GM23338 (cell line): ENCODE measurements around the gene PAX9. TPM values are rescaled to one million over a fixed set of nuclear protein-coding genes. Genes with fewer than 3 reads are reported as not detected.
A peak's percentile ranks its signal among the peaks of the same experiment; 100 is the strongest.

Experiments used
- ATAC-seq: fragments of 200-7000 bp; cut with Tn5 transposase; 3 replicates; pipeline ENCODE4 v1.9.1; 2020
- DNase-seq: peaks from one replicate; pipeline ENCODE4 v3.0.0-alpha.2; 2015; ENCODE audit warnings: low spot score
- H2AFZ ChIP-seq: fragments of 200-600 bp; sonication (generic); 2 replicates; pipeline ENCODE4 v1.8.0; 2016; ENCODE audit warnings: antibody characterized with exemption, mild to moderate bottlenecking, moderate library complexity
- H3F3A ChIP-seq: fragments of 200-600 bp; sonication (generic); replicated peaks from 2 replicates; pipeline ENCODE4 v1.8.0; 2017; ENCODE audit warnings: antibody characterized with exemption, mixed run types, low read depth
- H3K27ac ChIP-seq: fragments of 200-600 bp; sonication (generic); 2 replicates; pipeline ENCODE4 v1.6.1; 2016; ENCODE audit warnings: low read depth
- H3K27me3 ChIP-seq: fragments of 200-600 bp; sonication (generic); 2 replicates; pipeline ENCODE4 v1.8.0; 2016; ENCODE audit warnings: mild to moderate bottlenecking, mixed run types, moderate library complexity; ENCODE audit not compliant: insufficient read depth
- H3K36me3 ChIP-seq: fragments of 200-600 bp; sonication (generic); 2 replicates; pipeline ENCODE4 v1.8.0; 2016; ENCODE audit warnings: mild to moderate bottlenecking; ENCODE audit not compliant: insufficient read depth
- H3K4me1 ChIP-seq: fragments of 200-600 bp; sonication (generic); 2 replicates; pipeline ENCODE4 v1.8.0; 2016; ENCODE audit warnings: mild to moderate bottlenecking, moderate library complexity; ENCODE audit not compliant: insufficient read depth
- H3K4me2 ChIP-seq: fragments of 200-600 bp; sonication (generic); 2 replicates; pipeline ENCODE4 v1.7.1; 2017; ENCODE audit warnings: mixed run types
- H3K4me3 ChIP-seq: fragments of 200-600 bp; sonication (generic); 2 replicates; pipeline ENCODE4 v1.6.1; 2016; ENCODE audit warnings: mixed run types
- H3K79me2 ChIP-seq: fragments of 200-600 bp; sonication (generic); replicated peaks from 2 replicates; pipeline ENCODE4 v1.8.0; 2017; ENCODE audit warnings: mild to moderate bottlenecking; ENCODE audit not compliant: insufficient read depth
- H3K9me2 ChIP-seq: fragments of 200-600 bp; sonication (generic); 2 replicates; pipeline ENCODE4 v1.8.0; 2017; ENCODE audit not compliant: insufficient read depth
- H4K20me1 ChIP-seq: fragments of 200-600 bp; sonication (generic); replicated peaks from 2 replicates; pipeline ENCODE4 v1.8.0; 2017; ENCODE audit warnings: mild to moderate bottlenecking; ENCODE audit not compliant: insufficient read depth
- H3K27ac Mint-ChIP-seq: 2 replicates; pipeline ENCODE4 v1.8.0; 2020; ENCODE audit warnings: inconsistent platforms, mild to moderate bottlenecking, moderate library complexity, mixed read lengths
- H3K27me3 Mint-ChIP-seq: 3 replicates; pipeline ENCODE4 v1.8.0; 2022; ENCODE audit warnings: low read depth, mild to moderate bottlenecking, moderate library complexity, mixed read lengths, inconsistent platforms; ENCODE audit not compliant: insufficient read depth, poor library complexity
- H3K36me3 Mint-ChIP-seq: 3 replicates; pipeline ENCODE4 v1.8.0; 2021; ENCODE audit warnings: low read depth, mild to moderate bottlenecking, inconsistent platforms, moderate library complexity, mixed read lengths
- H3K4me1 Mint-ChIP-seq: 3 replicates; pipeline ENCODE4 v1.8.0; 2020; ENCODE audit warnings: mild to moderate bottlenecking, inconsistent platforms, mixed read lengths
- H3K4me3 Mint-ChIP-seq: 3 replicates; pipeline ENCODE4 v1.8.0; 2021; ENCODE audit warnings: moderate library complexity, mild to moderate bottlenecking, inconsistent platforms, mixed read lengths
- H3K9me3 Mint-ChIP-seq: 3 replicates; pipeline ENCODE4 v1.8.0; 2020; ENCODE audit warnings: moderate library complexity, mild to moderate bottlenecking, inconsistent platforms, mixed read lengths
- EZH2 ChIP-seq: fragments of 200-600 bp; sonication (generic); IDR thresholded peaks from one replicate; pipeline ENCODE4 v1.8.0; 2017; ENCODE audit warnings: antibody characterized with exemption, mild to moderate bottlenecking, low read depth; ENCODE audit not compliant: unreplicated experiment
- EZH2phosphoT487 ChIP-seq: fragments of 200-600 bp; sonication (generic); IDR thresholded peaks from one replicate; pipeline ENCODE4 v1.8.1; 2018; ENCODE audit warnings: antibody characterized with exemption; ENCODE audit not compliant: unreplicated experiment
- POLR2AphosphoS5 ChIP-seq: IDR thresholded peaks from 2 replicates; pipeline ENCODE4 v1.6.1; 2016; ENCODE audit warnings: antibody characterized with exemption, low read depth
- STAT1 ChIP-seq: IDR thresholded peaks from one replicate; pipeline ENCODE4 v1.6.1; 2016; ENCODE audit warnings: antibody characterized with exemption; ENCODE audit not compliant: unreplicated experiment
- ZNF114 ChIP-seq: fragments of 250-450 bp; sonication (Bioruptor Pico); IDR thresholded peaks from 2 replicates; pipeline ENCODE4 v1.5.0; 2020; ENCODE audit warnings: mild to moderate bottlenecking, moderate library complexity
- polyA plus RNA-seq: library from polyadenylated mRNA; unstranded; fragments of >200 nt; fragmentation: Nextera tagmentation; extraction: Ambion mirVana; gene quantifications from 2 replicates; pipeline ENCODE4 v1.2.1, GENCODE V29; 2016
- total RNA-seq: library from RNA; depleted of rRNA; stranded (reverse); fragments of >200 nt; shearing (Covaris generic); gene quantifications from 2 replicates; pipeline ENCODE4 v1.2.3, GENCODE V29; 2014
- TF ChIP-seq, protein P1 (sequence below), 2 experiments: fragments of 200-600 bp in 1 of 2; sonication (generic) in 1 of 2; conservative IDR thresholded peaks; 2 replicates each; pipeline versions ENCODE4 v1.5.1 to v1.6.1; 2016 to 2017; ENCODE audit warnings: antibody characterized with exemption in 2 of 2, low read depth in 2 of 2, mild to moderate bottlenecking in 2 of 2, moderate library complexity in 1 of 2
- TF ChIP-seq, protein P2 (sequence below): IDR thresholded peaks from one replicate; pipeline ENCODE4 v1.6.1; 2018; ENCODE audit warnings: antibody characterized with exemption; ENCODE audit not compliant: unreplicated experiment
- TF ChIP-seq, protein P3 (sequence below): IDR thresholded peaks from 2 replicates; pipeline ENCODE4 v1.6.1; 2016; ENCODE audit warnings: antibody characterized with exemption

The PAX9 gene
- total and polyA plus RNA-seq, 2 experiments from 2014 or later = 0.74 TPM; not detected in 1

DNA sequence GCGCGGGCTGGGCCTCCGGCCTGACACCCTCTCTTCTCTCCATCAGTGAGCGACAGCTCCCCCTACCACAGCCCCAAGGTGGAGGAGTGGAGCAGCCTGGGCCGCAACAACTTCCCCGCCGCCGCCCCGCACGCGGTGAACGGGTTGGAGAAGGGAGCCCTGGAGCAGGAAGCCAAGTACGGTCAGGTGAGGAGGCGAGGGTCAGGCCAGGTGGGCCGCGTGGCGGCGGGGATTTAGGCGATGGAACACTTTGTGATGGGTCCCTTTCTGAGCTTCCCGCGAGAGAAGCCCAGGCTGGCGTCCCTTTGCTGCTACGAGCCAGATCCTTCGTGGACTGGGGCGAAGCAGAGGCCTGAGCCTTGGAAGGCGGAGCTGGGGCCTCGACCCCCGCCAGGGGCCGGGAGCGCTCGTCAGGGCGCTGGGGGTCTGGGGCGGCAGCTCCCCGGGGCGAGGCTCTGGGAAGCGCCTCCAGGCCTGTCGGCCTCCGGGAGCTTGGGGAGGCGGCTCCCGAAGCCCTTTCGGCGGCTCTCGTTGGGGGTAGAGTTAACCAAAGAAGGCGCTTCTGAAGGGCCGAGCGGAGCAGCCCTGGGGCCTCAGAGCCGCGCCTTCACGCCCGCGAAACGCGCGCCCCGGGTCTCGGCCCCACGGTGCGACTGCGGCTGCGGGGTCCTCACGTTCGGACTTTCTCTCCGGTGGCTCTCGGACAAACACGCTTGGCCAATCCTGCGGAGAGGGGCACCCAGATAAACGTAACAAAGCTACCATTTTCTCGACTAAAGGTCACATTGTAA, 5.0 kb downstream of the PAX9 start:
- H4K20me1 ChIP-seq = peaks cover 20% of the 10 kb centered on the region
- H3K4me3 ChIP-seq = peak overlapping the region; percentile 60
- H3K79me2 ChIP-seq = no peaks in the 10 kb centered on the region
- H3F3A ChIP-seq = peaks cover 19% of the 10 kb centered on the region
- peaks cover 35% of the 10 kb centered on the region for H3K4me1 ChIP-seq
- DNase-seq (peak; percentile 81), ATAC-seq (peak; percentile 46)
- TF ChIP-seq, protein P1, sequence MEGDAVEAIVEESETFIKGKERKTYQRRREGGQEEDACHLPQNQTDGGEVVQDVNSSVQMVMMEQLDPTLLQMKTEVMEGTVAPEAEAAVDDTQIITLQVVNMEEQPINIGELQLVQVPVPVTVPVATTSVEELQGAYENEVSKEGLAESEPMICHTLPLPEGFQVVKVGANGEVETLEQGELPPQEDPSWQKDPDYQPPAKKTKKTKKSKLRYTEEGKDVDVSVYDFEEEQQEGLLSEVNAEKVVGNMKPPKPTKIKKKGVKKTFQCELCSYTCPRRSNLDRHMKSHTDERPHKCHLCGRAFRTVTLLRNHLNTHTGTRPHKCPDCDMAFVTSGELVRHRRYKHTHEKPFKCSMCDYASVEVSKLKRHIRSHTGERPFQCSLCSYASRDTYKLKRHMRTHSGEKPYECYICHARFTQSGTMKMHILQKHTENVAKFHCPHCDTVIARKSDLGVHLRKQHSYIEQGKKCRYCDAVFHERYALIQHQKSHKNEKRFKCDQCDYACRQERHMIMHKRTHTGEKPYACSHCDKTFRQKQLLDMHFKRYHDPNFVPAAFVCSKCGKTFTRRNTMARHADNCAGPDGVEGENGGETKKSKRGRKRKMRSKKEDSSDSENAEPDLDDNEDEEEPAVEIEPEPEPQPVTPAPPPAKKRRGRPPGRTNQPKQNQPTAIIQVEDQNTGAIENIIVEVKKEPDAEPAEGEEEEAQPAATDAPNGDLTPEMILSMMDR (conservative IDR thresholded peaks at IDR 0.05; ENCODE audit: low read depth in 2 of 2) = 0 out of 4 replicates have a peak, but pooled peaks have one; percentile 10 to 15
- TF ChIP-seq POLR2AphosphoS5 (no peak), EZH2 (peak; percentile 88), STAT1 (no peak), ZNF114 (CRISPR knock-in tag) (no peak), EZH2phosphoT487 (peak; percentile 73)
- TF ChIP-seq, protein P2, sequence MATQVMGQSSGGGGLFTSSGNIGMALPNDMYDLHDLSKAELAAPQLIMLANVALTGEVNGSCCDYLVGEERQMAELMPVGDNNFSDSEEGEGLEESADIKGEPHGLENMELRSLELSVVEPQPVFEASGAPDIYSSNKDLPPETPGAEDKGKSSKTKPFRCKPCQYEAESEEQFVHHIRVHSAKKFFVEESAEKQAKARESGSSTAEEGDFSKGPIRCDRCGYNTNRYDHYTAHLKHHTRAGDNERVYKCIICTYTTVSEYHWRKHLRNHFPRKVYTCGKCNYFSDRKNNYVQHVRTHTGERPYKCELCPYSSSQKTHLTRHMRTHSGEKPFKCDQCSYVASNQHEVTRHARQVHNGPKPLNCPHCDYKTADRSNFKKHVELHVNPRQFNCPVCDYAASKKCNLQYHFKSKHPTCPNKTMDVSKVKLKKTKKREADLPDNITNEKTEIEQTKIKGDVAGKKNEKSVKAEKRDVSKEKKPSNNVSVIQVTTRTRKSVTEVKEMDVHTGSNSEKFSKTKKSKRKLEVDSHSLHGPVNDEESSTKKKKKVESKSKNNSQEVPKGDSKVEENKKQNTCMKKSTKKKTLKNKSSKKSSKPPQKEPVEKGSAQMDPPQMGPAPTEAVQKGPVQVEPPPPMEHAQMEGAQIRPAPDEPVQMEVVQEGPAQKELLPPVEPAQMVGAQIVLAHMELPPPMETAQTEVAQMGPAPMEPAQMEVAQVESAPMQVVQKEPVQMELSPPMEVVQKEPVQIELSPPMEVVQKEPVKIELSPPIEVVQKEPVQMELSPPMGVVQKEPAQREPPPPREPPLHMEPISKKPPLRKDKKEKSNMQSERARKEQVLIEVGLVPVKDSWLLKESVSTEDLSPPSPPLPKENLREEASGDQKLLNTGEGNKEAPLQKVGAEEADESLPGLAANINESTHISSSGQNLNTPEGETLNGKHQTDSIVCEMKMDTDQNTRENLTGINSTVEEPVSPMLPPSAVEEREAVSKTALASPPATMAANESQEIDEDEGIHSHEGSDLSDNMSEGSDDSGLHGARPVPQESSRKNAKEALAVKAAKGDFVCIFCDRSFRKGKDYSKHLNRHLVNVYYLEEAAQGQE = no peak
- TF ChIP-seq, protein P3, sequence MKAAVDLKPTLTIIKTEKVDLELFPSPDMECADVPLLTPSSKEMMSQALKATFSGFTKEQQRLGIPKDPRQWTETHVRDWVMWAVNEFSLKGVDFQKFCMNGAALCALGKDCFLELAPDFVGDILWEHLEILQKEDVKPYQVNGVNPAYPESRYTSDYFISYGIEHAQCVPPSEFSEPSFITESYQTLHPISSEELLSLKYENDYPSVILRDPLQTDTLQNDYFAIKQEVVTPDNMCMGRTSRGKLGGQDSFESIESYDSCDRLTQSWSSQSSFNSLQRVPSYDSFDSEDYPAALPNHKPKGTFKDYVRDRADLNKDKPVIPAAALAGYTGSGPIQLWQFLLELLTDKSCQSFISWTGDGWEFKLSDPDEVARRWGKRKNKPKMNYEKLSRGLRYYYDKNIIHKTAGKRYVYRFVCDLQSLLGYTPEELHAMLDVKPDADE = no peak
- Mint-ChIP-seq H3K27me3 (peaks cover 68% of the 10 kb centered on the region), H3K4me3 (peak overlapping the region; percentile 74), H3K4me1 (peaks cover 29% of the 10 kb centered on the region), H3K9me3 (no peaks in the 10 kb centered on the region; the same call in 2 of the 3 replicates), H3K36me3 (no peaks in the 10 kb centered on the region), H3K27ac (no peak overlapping the region)
- H2AFZ ChIP-seq = peak overlapping the region; percentile 90
- peak overlapping the region; percentile 84 for H3K4me2 ChIP-seq
- H3K9me2 ChIP-seq = no peaks in the 10 kb centered on the region
- no peaks in the 10 kb centered on the region for H3K36me3 ChIP-seq
- H3K27ac ChIP-seq = no peak overlapping the region
- peaks cover 95% of the 10 kb centered on the region for H3K27me3 ChIP-seq
